Right ventricle myocardium inferior (tissue), 1 donor: ENCODE data around the gene FBXO10. TPM values are rescaled to one million over a fixed set of nuclear protein-coding genes. Genes with fewer than 3 reads are reported as not detected.
"Not testable (repeated sequence)": the region's sequence is repeated elsewhere in the genome, so short reads cannot be mapped to it uniquely, and the experiment has no call there.

Experiments
- ATAC-seq: fragments of 200-7000 bp; cut with Tn5 transposase; one replicate; pipeline ENCODE4 v1.9.1; 2020; ENCODE audit warnings: mild to moderate bottlenecking, moderate library complexity
- DNase-seq: peaks from one replicate; pipeline ENCODE4 v3.0.0; 2021; ENCODE audit errors: missing footprints
- intact Hi-C: fragments of 100-400 bp; cut with DNase I; formaldehyde crosslinking; loops from one replicate; pipeline ENCODE4 v1.11.0; 2022
- total RNA-seq: library from RNA; stranded (reverse); fragmentation: NEBNext Ultra II Directional; extraction: Animal tissue kit (Norgen Biotek cat#: 25700); gene quantifications from one replicate; pipeline ENCODE4 v1.2.1, GENCODE V29; 2021
- donor health status: DM: no; HTN: yes; CAD: no; lungs with severe emphysema.

FBXO10 gene
- total RNA-seq, 1 donor from 2014 or later = 8.4 TPM

GRCh38 chr9:37602817-37603216 lies 26.6 kb upstream of the FBXO10 start:
- intact Hi-C loops = no loop called here
- no peak for DNase-seq
- peak; percentile 78 for ATAC-seq

GRCh38 chr9:37602061-37602460 lies 25.9 kb upstream of the FBXO10 start:
- ATAC-seq, DNase-seq, intact Hi-C loops: not testable (repeated sequence)

- ATAC-seq (no peak), DNase-seq (no peak)
- intact Hi-C loops = no loop called here
These were observed 20.3 kb upstream of the FBXO10 start for GRCh38 chr9:37596504-37596903.

- DNase-seq (no peak), ATAC-seq (no peak)
- intact Hi-C loops = loop anchor here (5.0 kb wide), 2 partner anchors 53 to 188 kb away; no protein-coding TSS in a partner anchor
These were observed 17.8 kb upstream of the FBXO10 start for GRCh38 chr9:37593883-37594448.

- intact Hi-C loops = loop anchor here (5.0 kb wide), 2 partner anchors 55 to 190 kb away; no protein-coding TSS in a partner anchor
These were observed 16.1 kb upstream of the FBXO10 start, which contains the start of gene TOMM5 for GRCh38 chr9:37592108-37592951. TSS of gene TOMM5 (minus strand) at chr9:37592597. CDS start at chr9:37592532, 65 bp downstream.

GRCh38 chr9:37587521-37587920 lies 11.3 kb upstream of the FBXO10 start:
- no peak for DNase-seq
- ATAC-seq = no peak
- intact Hi-C loops = no loop called here

More at GRCh38 chr9:37592108-37592951, 16.1 kb upstream of the FBXO10 start, which contains the start of gene TOMM5:
- DNase-seq (peak; percentile 96), ATAC-seq (peak; percentile 99)

- ATAC-seq (no peak), DNase-seq (no peak)
- intact Hi-C loops = no loop called here
These were observed 7.4 kb upstream of the FBXO10 start for GRCh38 chr9:37583522-37584121.

GRCh38 chr9:37582548-37583157 lies 6.5 kb upstream of the FBXO10 start:
- no peak for DNase-seq
- no peak for ATAC-seq
- intact Hi-C loops = no loop called here

- intact Hi-C loops = loop anchor here (5.0 to 10.0 kb wide), 4 partner anchors 91 to 212 kb away; partner anchors contain the start of genes EXOSC3, GRHPR and POLR1E
- peak; percentile 19 for ATAC-seq
- no peak for DNase-seq
These were observed 667 bp downstream of the FBXO10 start for GRCh38 chr9:37575511-37575914.

- no peak for DNase-seq
- intact Hi-C loops = loop anchor here (5.0 to 10.0 kb wide), 4 partner anchors 90 to 212 kb away; partner anchors contain the start of genes EXOSC3, GRHPR and POLR1E
- ATAC-seq = no peak
These were observed 1.2 kb downstream of the FBXO10 start for GRCh38 chr9:37575001-37575400.

- ATAC-seq (no peak), DNase-seq (no peak)
- intact Hi-C loops = loop anchor here (10.0 kb wide), 3 partner anchors 89 to 171 kb away; partner anchors contain the start of genes GRHPR and POLR1E
These were observed 1.9 kb downstream of the FBXO10 start for GRCh38 chr9:37574241-37574721.

- DNase-seq (no peak), ATAC-seq (no peak)
- intact Hi-C loops = loop anchor here (10.0 kb wide), 3 partner anchors 86 to 174 kb away; partner anchors contain the start of genes GRHPR and POLR1E
These were observed 4.9 kb downstream of the FBXO10 start for GRCh38 chr9:37571282-37571681.

- ATAC-seq (no peak), DNase-seq (no peak)
- intact Hi-C loops = no loop called here
These were observed 9.5 kb downstream of the FBXO10 start for GRCh38 chr9:37566716-37567115.

- intact Hi-C loops = no loop called here
- ATAC-seq = no peak
- no peak for DNase-seq
These were observed 10.2 kb downstream of the FBXO10 start for GRCh38 chr9:37565661-37566618.

GRCh38 chr9:37564916-37565315 lies 11.3 kb downstream of the FBXO10 start:
- DNase-seq (no peak), ATAC-seq (no peak)
- intact Hi-C loops = no loop called here

GRCh38 chr9:37563806-37564513 lies 12.2 kb downstream of the FBXO10 start:
- DNase-seq = no peak

GRCh38 chr9:37562826-37563225 lies 13.4 kb downstream of the FBXO10 start:
- intact Hi-C loops = no loop called here
- DNase-seq (no peak), ATAC-seq (no peak)

More at GRCh38 chr9:37563806-37564513, 12.2 kb downstream of the FBXO10 start:
- intact Hi-C loops = no loop called here
- no peak for ATAC-seq
